Stimulated activated CD4-positive, alpha-beta T cell treated with anti-CD3 and anti-CD28 coated beads, Interleukin-15, amount 100 ng/mL, for 1 hour (primary cell): ENCODE data around the gene GRIK3.

ENCODE experiments used
- DNase-seq, 2 donors: peaks; one replicate each; pipeline ENCODE4 v3.0.0-alpha.2; 2020; ENCODE audit warnings: low read depth in 1 of 2, low spot score in 1 of 2

The GRIK3 gene

DNA sequence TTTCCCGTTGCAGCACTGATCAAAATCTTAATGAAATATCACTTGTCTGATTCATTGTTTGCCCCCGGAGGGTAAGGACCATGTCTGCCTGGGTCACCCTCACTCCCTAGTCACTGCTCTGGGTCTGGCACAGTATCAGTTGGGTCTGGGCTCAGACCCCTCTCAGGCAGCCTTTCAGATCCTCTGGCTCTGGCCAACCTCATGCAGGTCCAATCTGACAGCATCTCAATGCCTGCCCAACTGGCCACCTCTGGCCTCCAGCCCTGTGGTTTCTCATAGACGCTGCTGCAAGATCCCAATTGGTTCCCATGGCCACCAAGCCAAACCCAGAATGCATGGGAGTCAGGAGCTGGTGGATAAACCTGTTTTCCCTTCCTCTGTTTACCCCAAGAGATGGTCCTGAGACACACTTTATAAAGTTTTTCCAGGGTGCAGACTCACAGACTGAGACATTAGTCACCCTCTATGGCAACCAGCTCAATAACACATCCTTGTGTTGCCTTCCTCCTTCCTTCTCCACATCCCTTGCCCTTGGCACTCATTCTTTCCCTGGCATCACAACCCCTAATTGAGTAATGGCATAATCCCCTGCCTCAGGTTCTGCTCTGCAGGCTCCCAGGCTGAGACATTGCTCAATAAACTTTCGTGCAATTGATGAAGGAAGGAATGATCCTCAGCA, 199.2 kb downstream of the GRIK3 start:
- DNase-seq = no peak

DNA sequence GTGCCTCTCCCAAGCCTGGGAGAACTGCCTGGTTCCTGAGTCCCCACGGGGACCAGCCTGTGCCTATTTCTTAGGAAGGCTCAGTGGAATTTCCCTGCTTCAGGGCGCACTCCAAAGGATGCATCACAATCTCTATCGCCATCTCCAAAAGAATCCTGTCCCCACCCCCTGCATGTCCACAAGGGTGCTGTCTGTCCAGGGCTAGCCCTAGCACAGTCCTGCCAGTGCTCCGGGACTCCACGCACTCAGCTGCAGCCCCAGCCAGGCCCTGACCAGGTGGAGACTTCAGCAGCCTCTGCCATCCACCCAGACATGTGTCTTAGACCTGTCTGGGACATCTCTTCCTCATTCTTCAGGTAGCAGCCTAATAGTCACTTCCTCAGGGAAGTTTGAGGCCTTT, 199.7 kb downstream of the GRIK3 start:
- no peak for DNase-seq

DNA sequence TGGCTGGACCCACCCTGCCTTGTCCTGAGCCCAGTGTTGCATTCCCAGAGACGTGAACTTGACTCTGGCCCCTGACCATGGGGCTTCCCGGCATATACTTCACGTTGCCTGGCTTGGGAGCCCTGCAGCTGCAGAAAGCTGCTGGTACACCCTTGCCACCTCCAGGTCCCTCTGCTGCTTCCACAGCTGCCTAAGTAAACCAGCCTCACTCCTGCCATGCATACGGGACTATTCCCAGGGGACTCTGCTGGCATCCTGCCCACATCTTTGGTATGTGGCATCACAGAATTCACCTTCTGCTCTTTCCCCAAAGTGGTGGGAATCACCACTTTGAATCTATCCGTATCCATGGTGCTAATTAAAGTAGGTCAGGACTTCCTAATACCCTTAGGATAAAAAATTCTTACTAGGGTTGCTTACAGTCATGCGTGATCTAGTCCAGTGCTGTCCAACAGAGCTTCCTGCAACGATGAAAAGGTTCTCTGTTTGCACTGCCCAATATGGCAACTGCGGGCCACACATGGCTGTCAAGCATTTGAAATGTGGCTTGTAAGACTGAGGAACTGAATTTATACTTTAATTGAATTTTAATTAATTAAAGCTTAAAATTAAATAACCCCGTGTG, 203.0 kb downstream of the GRIK3 start:
- no peak for DNase-seq

DNA sequence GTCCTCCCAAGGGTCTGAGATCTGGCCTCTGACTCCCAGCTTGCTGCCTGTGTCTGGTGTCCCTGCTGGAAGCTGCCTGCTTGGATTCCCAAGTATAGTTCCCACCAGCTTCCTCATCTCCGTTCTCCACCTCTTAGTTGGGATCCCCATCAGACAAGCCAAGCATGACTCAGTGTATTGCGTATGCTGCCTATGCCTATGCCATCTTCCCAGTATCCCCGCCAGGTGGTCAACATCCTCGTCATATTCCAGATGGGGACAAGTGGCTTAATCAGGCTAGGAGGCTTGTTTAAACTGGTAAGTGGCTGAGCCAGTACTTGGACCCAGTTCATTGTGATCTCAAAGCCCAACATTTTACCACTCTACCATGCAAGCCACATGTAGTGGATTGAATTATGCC, 204.4 kb downstream of the GRIK3 start:
- DNase-seq = no peak

DNA sequence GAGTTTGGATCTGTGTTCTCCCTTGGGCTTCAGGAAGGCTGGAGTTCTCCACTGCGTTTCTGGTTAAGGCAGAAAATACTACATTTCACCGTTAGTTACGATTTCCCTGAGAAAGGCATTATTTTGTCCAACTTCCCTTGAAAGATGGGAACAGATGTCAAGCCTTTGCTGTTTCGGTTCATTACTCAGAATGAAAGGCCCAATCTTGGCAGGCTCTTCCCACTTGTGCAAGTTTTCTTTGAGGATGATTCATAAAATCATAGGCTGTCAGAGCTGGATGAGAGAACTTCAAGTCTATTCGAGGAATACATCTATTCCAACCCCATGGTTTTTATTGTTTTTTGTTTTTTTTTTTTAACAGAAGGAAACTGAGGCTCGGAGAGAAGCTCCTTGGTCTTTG, 205.2 kb downstream of the GRIK3 start:
- no peak for DNase-seq

DNA sequence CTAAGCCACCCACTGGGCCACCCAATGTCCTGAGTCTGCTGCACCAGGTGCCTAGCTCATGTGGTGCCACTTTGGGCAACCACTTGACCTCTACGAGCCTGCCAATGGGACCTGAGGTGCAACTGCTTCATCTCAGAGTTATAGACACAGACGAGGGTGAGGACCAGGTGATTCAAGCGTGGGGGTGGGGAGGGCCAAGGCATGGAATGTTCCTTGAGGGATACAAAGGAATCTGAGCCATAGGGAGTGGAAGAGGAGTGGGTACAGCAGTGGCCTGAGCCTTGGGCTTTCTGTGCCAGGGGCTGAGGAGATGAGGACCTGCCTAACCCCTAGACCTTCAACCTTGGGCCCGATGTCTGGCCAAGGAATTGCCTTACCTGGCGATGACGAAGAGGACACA, 209.1 kb downstream of the GRIK3 start:
- no peak for DNase-seq

DNA sequence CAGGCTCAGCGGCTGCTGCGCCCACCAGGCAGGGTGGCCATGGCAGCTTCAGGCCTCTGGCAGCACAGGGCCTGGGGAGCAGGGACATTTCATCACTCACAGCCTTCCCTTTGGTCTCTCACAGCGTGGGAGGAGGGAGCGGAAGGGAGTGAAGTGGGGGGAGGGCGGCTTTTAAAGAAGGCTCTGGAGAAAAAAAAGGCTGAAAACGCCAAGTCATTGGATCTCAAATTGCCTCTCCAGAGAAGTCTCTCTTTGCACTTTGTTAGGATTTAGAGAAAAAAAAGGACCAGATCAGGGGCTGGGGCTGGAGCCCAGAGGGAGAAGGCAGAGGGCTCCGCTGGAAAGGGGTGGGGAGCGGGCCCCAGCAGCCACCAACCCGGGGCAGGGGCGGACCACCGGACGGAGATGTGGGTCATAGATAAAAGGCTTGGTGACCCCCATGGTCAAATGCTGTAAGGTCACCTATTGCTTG, 209.9 kb downstream of the GRIK3 start:
- DNase-seq = no peak

DNA sequence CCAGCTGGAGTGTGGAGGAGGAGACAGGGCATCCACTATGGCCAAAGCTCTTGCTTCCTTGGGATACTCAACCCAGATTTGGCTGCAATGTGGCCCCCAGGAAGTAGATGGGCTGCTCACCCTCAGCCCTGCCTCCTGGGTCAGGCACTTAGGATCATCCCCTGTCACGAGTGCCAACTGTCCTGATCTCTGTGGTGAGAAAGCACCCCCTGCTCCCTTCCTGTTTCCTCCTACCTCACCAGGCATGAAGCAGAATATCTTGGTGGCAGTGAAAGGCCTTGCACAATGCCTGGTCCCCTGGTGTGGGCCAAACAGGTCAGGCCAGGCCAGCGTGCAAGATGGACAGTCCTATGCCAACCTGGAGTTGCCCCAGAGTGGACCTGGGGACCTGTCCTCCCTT, 211.7 kb downstream of the GRIK3 start:
- DNase-seq = no peak

DNA sequence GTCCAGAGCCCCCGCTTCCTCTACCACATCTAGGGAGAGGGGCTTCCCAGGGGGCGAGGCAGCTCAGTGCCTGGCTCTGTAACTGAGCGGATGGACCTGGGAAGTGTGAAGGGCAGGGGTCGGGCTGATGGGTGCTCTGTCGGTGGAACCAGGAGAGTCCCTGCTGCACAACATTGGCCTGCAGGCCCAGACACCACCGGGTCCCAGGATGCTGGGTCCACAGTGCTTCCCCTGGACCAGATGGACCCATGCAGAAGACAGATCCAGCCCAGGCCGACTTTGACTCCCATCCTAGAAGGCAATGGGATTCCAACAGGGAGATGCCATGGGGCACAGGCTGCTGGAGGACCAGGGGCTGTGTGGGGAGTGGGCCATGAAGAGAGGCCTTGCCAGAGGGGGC, 212.9 kb downstream of the GRIK3 start:
- no peak for DNase-seq

DNA sequence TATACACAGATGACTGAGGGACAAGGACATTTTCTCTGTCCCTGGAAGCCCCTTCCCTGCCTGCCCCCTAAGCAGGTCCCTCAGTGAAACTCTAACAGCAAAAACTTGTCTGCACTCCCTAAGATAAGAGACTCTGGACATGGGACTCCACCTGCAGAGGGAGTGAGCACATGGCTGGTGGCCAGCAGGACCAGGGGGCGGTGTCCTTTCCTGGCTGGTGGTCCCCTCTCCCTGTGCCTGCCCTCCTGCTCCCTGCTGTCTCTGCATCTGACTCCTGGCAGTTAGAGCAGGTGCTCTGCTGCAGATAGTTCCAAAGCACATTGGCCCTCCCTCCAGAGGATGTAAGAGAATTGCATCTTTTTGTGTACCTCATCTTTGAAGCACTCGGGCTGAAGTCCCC, 215.5 kb downstream of the GRIK3 start:
- no peak for DNase-seq

DNA sequence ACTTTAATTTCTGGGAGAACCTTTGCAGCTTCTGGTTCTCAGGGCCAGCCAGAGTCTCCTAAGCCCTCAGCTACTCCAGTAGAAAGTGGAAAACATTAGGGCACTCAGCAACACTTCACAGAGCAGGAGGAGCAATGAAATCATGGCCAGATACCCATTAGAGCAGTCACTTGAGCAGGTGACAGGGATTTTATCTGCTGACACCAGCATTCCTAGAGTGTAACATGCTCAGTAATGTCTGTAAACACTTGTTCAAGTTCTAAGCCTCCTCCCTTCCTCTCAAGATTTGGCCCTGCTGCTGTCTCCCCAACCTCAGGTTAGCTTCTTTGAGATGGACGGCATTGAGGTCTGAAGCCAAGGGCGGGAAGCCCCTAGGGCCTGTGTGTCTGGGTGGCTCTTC, 218.0 kb downstream of the GRIK3 start:
- DNase-seq = no peak

DNA sequence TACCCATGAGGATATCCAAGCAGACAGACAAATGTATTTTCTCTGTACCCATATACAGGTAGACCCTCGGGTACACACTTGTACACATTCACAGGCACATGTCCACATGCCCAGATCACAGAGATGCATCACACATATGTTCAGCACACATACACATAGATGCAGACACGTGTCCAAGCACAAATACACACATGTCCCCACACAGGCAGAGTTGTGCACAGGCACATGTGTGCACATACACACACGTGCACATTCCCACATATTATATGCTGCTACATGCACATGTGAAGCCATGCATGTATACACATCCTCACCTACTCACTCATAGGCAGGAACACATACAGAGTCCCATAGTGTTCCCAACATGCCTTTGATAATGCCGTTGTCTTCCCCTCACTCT, 219.5 kb downstream of the GRIK3 start:
- no peak for DNase-seq

DNA sequence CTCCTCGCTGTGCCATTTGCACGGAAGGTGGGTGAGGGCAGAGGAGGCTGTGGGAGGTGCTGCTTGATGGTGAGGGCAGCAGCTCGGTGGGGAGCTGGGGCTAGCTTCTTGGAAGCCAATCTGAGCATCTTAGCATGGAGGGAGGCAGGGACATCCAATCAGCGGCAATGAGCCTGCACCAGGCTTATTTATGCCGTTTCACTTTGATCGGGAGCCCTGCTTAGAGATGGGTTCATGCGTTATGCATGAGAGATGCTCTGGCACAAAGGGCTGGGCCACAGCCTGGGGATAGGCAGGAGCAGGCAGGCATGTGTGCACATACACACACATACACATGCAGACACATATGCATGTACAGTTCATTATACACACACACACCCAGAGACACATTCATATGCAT, 220.2 kb downstream of the GRIK3 start:
- DNase-seq = no peak

DNA sequence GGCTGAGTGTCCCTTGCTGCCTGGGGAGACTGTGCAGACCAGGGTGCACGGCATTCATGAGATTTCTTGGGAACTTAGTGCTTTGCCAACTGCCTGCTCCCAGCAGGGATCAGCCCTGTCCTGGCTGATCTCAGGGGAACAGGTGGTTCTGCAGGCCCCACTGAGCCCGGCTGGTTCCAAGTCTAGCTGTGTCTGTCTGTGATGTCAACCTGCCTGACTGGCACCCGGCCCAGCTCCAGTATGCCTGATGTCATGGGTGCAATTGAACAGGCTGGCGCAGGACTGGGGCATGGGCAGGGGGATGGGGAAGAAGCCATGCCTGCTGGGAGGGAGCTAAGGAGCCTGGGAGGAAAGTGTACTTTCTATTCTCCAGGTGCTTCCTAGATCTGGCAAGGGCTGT, 227.1 kb downstream of the GRIK3 start:
- no peak for DNase-seq

DNA sequence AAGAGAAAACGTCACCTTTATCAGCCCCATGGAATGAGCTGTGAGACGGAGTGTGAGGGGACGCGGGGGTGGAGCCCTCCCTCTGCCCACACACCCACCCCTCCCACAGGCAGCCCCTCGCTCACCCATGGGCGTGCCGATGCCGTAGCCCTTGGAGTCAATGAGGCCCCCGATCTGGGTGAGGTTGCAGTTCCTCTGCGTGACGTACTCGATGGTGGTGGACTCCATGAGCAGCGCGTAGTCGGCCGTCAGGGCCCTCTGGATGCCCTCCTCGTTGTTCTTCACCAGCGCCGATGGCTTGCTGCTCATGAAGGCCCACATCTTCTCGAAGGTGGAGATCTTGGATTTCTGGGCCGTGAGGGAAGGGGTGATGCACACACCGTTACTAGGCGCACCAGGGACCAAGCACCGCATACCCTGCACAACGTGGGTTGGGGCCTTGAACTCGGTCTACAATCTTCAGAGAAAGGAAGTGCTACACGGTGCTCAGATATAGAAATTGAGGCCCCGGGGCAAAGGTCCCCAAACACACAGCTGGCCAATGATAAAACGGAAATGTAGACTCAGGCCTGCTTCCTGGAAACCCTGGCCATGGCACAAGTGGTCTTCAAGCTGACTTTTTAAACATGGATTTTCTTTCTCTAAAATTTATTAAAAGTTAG, 228.2 kb downstream of the GRIK3 start:
- no peak for DNase-seq

DNA sequence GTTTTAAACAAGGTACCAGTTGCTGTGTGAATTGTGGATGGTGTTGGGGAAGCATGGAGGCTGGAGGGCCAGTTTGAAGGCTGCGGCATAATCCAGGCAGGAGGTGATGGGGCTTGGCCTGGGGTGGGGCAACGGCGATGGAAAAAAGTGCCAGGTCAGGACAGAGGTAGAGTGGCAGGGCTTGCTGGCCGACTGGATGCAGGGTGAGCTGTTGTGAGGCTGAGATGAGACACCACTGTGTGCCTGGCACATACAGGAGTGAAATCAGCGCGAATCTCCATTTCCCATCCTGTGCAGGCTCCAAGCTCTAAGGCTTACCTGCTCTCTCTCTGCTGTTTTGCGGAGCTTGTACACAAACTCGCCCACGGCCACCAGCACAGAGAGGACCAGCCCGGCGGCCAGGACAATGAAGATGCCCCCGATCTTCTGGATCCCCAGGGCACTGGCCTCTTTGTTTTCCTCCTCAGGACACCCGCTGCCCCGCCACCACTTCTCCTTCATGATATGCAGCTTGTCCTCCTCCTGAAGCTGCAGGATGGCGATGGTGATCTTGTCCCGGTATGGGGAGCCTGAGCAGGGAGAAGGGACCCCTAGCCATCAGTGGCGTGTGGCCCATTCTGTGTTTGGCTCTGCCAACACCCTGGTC, 229.5 kb downstream of the GRIK3 start:
- DNase-seq = no peak

DNA sequence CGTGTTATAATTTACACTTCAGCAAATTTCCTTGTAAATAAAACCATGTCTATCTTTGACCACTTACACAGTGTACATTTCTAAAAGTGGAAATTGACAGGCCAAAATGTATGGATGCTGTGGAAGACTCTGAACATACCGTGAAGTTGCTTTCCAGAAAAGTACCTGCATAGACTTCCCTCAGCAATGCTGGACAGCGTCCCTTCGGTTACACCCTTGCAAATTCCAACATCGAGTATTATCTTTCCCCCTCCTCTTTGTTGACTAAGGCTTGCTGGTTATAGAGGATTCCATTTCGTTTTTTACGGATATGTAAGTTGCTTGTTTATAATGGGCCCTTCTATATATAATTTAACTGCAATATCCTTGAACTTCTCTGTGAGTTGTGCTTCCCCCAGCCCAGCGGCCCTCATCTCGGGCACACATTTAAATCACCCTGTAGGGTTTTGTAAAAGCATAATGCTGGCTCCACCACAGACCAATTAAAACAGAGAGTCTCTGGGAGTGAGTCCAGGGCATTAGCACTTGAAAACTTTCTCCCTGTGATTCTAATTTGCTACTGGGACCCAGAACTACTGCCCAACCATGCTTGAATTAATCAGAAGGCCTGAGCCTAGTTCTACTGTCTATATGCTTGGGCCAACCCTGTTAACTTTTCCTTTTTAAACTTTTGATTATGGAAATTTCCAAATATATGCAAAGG, 230.3 kb downstream of the GRIK3 start:
- no peak for DNase-seq

DNA sequence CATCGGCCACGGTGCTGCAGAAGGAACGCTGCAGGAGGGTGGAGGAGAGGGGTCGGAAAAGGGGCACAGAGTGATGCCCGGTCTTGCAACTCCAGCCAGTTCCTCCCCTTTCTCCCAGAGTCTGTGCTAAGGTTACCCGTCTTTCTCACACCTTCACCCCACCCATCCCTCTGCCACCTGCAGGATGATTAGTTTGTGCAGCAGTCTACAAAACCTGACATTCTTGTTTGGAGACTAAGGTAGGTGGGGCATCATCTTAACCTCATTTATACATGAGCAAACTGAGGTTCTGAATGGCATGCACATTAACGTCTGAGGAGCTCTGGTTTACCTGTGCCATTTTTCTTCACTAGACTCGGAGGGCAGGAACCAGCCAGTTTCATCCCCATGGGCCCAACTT, 232.3 kb downstream of the GRIK3 start:
- no peak for DNase-seq

DNA sequence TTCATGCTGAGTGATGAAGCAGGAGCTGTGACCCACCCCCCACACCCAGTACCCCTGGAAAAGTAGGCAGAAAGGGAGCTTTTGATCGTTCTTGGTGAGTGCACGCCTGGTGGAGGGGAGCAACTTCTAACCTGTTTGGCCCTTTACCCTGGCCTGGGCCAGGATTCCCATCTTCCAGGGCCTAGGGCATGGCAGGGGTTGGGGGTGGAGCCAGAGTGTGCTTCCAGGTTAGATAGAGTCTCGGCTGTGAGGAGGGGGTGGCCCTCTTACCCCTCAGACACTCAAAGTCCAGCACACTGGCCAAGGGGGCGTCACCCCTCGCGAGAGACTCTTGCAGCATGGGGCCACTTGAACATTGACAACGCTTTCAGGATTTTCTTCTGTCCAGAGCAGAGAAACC, 236.6 kb downstream of the GRIK3 start:
- DNase-seq = no peak

DNA sequence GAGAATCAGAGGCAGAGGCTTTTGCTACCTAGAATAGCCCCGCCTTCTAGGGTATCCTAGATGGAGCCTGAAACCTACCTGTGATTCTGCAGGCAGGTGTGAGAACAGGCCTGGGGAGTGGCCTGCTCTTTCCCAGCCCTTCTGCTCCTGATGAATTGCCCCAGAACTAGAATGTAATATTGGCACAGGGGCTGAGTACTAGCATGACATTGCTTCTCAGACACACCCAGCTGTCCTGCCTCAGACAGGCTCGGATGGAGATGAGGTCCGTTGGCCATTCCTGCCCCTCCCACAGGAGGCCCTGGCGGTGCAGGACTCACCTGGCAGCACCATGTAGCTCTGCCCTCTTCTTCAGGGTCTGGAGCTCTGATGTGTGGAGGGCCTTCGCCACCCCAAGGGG, 237.6 kb downstream of the GRIK3 start:
- DNase-seq = no peak

DNA sequence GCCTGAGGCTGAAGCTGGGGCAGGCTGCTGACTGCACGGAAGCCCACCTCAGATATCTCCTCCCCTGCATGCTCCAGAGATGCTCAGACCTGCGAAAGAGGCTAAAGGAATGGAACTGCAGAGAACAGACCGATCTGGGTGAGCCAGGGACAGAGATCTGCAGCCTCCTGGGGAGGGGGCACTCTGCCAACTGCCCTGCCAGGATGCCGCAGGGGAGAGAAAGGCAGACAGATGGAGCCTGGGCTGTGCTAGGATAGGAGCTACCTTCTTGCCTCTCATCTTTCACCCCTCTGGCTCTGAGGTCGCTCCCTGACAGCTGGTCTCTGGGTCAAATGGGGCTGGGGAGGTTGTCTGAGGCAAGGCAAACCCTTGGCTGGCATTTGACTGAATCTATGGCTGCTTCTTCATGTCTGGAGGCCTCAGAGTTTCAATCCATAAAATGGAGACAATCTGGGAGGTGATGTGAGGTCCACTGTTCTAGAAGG, 238.2 kb downstream of the GRIK3 start:
- no peak for DNase-seq
